GM21423 (cell line): Measurements from ENCODE around the gene CACTIN.

ENCODE experiments used
- ATAC-seq: cut with Tn5 transposase; IDR thresholded peaks from one replicate; pipeline ENCODE4 v1.9.1; 2021; ENCODE audit warnings: mild to moderate bottlenecking, moderate library complexity; ENCODE audit not compliant: unreplicated experiment

Gene CACTIN

GRCh38 chr19:3612330-3612729 lies 14.3 kb downstream of the CACTIN start:
- ATAC-seq: no peak

DNA sequence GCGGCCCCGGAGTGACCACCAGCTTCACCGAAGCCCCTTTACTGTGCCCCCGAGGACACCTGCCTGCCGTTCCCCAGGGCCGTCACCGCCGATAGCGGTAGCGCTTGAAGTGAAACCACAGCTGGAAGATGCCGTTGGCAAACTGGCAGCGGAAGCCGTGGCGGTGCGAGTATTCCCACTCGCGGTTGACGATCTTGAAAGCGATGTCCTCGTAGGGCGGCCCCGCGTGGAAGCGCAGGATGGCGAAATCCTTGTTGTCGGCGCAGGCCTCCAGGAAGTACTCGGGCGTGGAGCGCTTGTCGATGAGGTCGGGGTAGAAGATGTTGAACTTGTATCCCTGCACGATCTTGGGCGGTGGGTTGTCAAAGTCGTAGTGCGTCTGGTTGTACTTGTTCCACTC lies 14.7 kb downstream of the CACTIN start:
- ATAC-seq: no peak

GRCh38 chr19:3610745-3611717 lies 15.6 kb downstream of the CACTIN start:
- no peak for ATAC-seq

- no peak for ATAC-seq
Observed at GRCh38 chr19:3609779-3610719, 16.5 kb downstream of the CACTIN start.

GRCh38 chr19:3608750-3609322 lies 17.8 kb downstream of the CACTIN start:
- no peak for ATAC-seq

DNA sequence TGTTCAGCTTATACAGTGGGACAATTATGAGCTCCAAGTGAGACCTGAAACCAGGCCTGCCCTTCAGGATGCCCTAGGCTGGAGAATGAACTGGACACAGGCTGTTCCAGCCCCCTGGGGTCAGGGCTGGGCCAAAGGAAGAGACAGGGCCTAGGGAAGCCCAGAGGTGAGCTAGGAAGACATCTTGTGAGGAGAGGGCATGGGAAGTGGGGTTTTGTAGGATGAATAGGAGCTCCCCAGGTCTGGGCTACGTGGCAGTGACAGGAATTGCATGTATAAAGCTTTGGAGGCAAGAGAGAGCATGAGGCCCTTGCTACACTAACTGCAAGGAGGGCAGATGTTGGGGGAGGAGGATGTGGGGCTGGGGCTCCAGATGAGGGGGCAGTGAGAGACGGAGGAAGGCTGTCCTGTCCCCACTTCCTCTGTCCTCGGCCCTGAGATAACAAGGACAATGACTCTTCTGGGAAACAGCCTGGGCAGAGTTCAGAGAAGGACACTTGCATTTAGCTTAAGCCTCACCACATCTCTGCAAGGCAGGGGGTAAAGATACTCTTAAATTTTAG lies 18.4 kb downstream of the CACTIN start:
- no peak for ATAC-seq

DNA sequence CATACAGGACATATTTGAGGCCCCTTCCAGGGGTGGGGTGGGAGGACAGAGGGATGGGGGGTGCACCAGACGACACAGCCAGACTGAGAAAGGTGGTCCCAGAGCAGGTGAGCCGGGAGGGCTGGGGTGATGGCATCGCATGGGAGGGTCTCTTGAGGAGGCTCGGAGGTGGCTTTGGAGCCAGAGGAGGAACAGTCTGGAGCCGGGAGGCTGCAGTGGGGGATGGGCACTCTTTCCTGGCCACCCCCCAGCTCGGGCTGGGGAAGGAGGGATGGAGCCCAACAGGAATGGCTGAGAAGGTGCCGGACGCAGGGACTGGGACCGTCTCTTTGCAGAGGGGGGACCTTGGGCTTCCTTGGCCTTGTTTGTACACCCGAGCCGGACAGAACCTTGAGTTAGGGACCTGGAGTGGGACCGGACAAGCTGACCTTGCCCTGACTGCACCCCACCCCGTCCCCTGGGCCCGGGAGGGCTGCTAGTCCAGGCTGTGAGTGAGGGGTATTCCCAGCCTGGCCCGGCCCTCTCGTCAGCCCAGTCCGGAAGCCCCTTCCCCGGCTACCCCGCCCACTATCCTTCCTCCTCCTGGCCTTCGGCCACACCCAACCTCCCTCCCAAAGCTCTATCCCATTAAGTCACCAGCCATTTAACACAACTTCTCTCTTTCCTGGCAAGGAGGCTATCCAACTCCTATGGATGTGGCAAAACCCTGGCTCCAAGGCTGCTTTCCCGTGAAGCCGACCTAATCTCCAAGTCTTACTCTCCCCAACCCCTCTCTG lies 19.1 kb downstream of the CACTIN start:
- ATAC-seq: no peak

DNA sequence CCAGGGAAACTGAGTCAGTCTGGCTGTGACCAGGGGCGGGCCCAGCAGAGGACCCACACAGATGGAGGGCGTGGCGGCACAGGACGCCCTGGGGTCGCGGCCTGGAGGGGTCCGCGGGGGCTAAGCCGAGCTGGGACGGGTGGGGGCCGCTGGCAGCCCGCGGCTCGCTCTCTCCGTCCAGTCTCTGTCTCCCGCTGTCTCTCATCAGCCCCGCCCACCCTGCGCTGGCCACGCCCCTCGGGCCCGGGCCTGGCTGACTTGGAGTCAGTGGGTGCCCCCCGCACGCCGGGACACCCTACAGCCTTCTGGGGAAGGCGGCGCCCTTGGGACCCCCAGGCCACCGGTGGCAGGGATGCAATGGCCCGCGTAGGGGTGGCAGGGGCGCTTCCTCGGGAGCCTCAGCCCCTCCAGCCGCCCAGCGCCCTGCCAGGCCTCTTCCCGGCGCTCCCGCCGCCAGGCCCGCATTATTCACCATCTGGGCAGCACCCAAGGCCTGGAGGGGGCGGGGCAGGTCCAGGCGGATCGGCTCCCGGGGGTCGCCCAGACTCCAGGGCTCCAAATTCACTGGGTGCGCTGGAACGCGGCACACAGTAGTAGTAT lies 19.8 kb downstream of the CACTIN start, which contains the start of gene TBXA2R:
TBXA2R (minus strand) TSS at position 186 of the 600 bp plus-strand sequence. CDS start 6,241 bp downstream, outside the sequence.
- no peak for ATAC-seq

- no peak for ATAC-seq
Observed at GRCh38 chr19:3606174-3606689, 20.4 kb downstream of the CACTIN start.

- no peak for ATAC-seq
Observed at GRCh38 chr19:3605770-3606169, 20.8 kb downstream of the CACTIN start.

- no peak for ATAC-seq
Observed at GRCh38 chr19:3605361-3605760, 21.2 kb downstream of the CACTIN start.

- ATAC-seq: no peak
Observed at GRCh38 chr19:3604987-3605343, 21.6 kb downstream of the CACTIN start.

GRCh38 chr19:3604227-3604986 lies 22.2 kb downstream of the CACTIN start:
- no peak for ATAC-seq

DNA sequence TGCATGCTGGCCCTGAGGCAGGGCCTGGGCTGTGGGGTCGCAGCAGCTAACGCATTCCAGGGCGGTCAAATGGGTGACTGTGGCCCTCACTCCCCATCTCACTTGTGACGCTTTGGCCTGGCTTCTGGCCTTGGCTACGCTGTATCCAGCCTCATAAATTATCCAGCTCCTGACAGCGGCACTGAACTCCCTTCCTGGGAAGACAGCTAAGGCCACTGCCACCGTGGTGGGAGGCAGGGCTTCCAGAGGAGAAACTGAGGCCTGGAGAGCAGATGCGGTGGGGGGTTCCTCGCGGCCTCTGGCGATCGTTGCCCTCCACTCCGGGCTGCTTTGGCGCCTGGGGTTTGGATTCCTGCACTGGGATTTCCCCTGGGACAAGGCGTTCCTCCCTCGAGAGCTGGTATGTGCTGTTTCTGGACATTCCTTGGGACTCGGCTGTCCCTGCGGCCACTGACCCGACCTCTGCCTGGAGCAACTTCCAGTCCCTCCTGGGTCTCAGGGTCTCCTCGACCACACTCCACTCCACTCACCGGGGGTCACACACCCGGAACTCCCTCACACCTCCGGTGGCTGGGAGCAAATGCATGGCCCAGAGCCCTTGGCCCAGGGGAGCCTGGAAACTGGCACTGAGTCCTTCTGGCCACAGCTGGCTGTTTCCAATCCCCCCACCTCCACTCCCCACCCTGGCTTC lies 23.3 kb downstream of the CACTIN start:
- ATAC-seq: no peak

DNA sequence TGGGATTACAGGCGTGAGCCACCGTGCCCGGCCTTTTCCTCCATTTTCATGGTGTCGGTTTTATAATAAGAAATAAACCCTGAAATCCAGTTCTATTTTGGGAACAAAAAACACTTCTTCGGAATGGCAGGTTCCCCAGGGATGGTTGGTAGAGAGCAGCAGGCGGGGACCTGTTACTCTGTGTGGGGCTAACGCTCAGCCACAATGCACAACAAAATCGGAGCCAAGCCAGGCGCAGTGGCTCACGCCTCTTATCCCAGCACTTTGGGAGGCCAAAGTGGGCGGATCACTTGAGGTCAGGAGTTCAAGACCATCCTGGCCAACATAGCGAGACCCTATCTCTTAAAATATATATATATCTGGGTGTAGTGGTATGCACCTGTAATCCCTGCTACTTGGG lies 25.6 kb downstream of the CACTIN start:
- ATAC-seq: no peak

- no peak for ATAC-seq
Observed at GRCh38 chr19:3599776-3600187, 26.8 kb downstream of the CACTIN start.

GRCh38 chr19:3595521-3596061 lies 31.0 kb downstream of the CACTIN start:
- no peak for ATAC-seq

- ATAC-seq: no peak
Observed at GRCh38 chr19:3593156-3593555, 33.4 kb downstream of the CACTIN start.
